Erythroblast (primary cell): ENCODE results near the gene TMPRSS7.
A peak's percentile ranks its signal among the peaks of the same experiment; 100 is the strongest.

Experiments used
- DNase-seq, 2 experiments: peaks; one replicate each; lab custom pipeline; 2025; lab: John Stamatoyannopoulos, UW
- GATA1 ChIP-seq: IDR thresholded peaks from 2 replicates; pipeline ENCODE4 v1.6.1; 2011; ENCODE audit warnings: low read depth, mild to moderate bottlenecking, control low read depth, low read length, moderate library complexity
- POLR2A ChIP-seq: IDR thresholded peaks from 2 replicates; pipeline ENCODE4 v1.6.1; 2011; ENCODE audit warnings: mild to moderate bottlenecking, low read length

TMPRSS7 gene

DNA sequence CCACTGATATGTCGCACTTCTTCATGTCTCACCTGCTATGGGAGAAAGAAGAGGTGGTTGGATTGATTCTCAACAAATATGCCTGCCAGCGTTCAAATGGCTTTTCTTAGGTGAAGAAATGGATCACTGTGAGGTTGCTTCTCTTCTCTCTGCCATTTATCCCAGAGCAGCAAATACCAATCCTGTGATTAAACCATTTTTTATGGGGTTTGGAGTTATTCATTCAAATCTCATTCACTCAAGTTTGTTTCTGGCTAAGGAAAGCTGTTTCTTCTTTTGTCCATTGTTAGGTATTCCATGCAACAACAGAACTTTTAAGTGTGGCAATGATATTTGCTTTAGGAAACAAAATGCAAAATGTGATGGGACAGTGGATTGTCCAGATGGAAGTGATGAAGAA, 39.5 kb downstream of the TMPRSS7 start:
- TF ChIP-seq POLR2A (no peak), GATA1 (no peak)
- DNase-seq: no peak

DNA sequence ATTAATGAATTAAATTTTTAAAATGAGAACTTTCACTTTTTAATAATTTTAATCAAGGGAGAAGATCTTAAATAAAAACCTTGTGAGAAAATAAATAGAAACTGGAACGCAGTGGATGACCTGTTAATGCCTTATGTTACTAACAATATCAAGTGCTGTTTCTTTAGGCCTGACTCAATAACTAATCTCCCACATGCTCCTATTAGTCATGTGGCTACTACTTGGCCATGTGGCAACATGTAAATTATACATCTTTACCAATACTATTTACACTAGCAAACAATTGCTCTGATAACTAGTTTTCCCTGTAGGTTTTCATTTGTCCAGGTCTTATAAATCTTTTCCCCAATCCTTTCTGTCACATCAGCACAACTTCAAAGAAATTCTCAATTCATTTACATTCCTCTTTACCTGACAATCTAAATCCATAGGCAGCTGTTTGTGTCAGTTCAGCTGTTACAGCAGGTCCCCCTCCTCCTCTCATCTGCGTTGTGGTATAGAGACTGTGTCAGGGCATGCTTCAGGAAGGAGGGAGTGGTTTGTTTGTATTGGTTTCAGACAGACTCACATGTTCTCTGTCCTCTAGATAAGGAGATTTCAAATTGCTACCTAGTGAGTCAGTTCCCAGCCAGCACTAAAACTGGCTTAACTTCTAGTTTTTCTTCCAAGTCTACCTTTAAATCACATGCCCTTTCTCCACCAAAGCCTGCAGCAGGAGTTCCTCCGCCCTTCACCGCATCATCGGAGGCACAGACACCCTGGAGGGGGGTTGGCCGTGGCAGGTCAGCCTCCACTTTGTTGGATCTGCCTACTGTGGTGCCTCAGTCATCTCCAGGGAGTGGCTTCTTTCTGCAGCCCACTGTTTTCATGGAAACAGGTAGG, 40.3 kb downstream of the TMPRSS7 start:
- no peak for DNase-seq
- TF ChIP-seq GATA1: no peak
- no peak for TF ChIP-seq POLR2A

DNA sequence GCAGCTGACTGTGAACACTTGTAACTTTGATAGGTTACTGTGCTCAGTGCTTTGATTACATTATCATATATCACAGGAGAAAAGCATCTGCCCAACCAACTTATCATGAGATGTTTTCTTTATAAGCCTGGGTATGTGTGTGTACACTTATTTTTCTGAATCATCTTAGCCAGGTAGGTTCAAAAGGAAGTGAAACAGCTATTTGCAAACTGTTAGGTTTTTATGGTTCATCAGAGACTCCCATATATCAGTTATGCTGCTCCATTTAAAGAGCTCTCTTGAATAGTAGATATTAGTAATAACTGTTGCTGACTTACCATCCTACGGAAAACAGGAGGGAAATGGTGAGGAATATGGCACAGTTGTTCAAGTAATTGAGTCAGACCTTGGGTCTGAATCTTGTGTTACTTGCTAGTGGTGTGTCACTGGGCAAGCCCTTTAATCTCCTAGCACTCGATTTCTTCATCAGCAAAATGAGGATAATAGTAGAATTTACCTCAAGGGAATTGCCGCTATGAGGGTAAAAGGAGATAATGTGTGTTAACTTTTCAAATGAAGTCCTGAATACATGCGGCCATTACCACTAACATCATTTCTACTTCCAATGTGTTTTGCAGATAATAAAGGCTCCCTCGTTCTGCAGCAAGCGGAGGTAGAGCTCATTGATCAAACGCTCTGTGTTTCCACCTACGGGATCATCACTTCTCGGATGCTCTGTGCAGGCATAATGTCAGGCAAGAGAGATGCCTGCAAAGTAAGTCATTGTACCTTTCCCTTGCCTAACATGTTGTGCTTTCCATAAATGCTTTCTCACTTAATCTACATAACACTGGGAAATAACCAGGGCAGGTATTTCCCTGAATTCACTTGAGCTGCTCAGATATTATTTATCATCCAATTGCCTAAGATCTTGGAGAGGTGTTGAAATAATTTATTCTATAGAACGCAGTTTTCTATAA, 43.9 kb downstream of the TMPRSS7 start:
- DNase-seq: no peak
- no peak for TF ChIP-seq POLR2A
- TF ChIP-seq GATA1: no peak

DNA sequence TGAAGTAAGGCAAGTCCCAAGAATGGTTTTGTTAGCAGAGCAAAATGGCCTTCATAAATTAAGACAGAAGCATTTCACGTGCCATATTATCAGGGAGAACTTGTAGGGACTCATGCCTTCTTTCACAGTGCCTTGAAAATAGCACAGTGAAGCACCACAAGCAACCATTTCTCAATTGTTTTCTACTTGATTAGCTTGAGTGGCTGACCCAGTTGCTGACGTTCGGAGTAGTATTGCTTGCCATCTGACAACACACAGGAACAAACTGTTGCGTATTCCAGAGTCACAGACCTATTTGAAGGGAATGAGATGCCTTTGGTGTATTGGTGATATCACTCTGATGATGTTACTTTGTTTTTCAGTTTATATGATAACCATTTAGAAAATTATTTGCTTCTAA, 48.7 kb downstream of the TMPRSS7 start:
- no peak for DNase-seq
- TF ChIP-seq GATA1 (no peak), POLR2A (no peak)

DNA sequence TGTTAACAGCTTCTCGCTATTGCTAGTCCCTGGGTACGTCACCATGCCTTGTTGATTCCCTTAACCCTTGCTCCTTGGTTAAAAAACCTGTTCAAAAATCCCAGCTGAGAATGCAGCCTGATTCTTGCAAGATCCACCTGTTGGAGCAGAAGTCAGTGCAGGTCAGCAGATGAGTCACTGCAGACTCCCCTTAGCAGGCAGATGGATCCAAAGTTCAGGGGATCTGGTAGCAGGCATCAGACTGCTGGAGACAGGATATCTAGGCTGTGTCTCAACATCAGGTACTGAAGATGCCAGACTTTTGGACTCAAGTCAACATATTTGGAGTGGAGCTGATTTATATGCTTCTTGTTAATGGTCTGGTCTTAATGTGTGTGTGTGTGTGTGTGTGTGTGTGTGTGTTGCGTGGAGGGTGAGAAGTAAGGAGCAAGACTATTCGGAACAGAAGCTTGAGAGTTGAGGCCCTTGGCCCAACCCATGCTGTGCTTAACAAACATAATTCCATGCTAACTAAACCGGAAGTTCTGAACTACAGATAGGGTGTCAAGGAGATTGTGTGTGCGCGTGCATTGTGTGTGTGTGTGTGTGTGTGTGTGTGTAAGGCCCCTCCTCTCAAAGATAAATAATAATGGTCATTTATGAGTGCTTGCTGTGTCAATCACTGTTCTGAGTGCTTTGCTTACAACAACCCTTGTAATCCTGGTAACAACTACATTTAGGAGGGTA, 50.6 kb downstream of the TMPRSS7 start:
- no peak for DNase-seq
- TF ChIP-seq POLR2A (no peak), GATA1 (no peak)

DNA sequence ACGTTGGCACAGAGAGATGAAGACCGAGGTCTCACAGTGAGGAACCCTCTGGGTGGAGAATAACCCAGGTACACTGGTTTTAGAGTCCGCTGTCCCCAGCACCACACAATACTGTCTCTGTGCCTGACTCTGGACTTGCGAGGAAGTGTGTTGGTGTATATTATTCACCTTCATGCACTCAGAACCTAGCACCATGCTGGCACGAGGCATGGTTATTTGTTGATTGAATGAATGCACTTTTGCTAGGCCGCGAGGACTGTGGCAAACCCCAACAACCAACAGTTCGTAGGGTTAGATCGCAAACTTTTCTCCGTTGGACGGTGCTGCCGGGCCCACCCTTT, 51.2 kb downstream of the TMPRSS7 start:
- no peak for TF ChIP-seq GATA1
- no peak for TF ChIP-seq POLR2A
- no peak for DNase-seq

DNA sequence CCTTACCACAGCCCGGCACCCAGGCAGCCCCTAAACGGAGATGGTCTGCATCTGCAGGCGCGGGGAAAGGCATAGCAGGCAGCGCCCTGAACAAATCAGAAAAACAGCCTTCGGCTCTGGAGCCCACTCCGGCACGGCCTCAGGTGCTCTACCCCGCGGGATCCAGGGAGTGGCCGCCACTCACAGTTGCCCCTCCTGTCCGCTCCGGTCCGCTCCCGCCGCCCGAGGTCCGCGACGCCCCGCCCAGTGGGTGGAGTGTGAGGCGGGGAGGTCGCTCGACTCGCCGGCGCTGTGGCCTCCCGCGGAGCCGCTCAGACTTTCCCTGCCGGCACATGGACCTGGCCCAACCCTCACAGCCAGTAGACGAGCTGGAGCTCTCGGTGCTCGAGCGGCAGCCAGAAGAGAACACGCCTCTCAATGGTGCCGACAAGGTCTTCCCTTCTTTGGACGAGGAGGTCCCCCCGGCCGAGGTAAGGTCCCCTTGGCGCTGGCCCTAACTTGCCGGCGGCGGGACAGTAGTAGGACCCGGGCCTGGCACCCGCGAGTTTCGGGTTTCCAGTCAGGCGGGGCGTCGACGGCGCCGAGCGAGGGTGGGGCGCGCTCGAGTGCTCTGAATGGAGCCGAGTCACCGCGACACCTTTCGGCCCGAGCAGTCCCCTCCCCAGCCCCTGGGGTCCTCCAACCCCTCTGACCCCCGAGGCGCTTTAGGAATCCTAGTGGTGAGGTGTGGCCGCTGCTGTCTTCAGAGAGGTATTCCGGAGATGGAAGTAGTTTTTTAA, 51.7 kb downstream of the TMPRSS7 start, which contains the start of gene C3orf52:
Gene C3orf52 (plus strand): TSS at position 314 of the 779 bp plus-strand sequence. CDS start 19 bp downstream, at position 333.
- TF ChIP-seq GATA1 (no peak), POLR2A (no peak)

DNA sequence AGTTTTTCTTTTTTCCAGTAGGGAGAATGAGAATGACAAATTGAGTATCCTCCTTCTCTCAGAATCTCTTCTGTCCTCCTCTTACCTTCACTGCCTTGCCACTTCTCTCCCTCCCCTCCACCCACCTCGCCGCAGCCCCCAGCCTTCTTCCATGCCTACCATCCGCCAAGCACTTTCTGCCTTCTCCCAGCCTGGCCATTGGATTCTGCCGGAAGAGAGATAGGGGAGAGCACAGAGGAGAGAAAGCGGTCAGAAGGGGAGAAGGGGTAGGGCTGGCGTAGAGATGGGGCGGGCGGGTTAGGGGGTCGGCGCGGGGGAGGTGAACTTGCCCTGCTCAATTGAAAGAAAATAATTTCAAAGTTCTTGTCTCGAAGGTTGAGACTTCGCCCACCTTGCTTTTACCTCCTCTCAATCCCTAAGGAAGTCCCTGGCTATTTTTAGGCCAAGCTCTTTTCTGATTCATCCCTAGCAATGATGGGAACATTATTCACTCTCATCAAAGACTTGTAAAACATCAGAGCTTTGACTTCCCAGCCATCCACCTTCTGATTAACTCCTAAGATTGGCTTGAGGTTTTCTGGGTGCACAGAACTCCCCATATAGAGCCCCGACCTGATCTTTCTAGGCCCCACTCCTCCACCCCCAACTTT, 52.5 kb downstream of the TMPRSS7 start:
- TF ChIP-seq GATA1 (no peak), POLR2A (no peak)
- DNase-seq: no peak

More for the DNA sequence above, 51.7 kb downstream of the TMPRSS7 start, which contains the start of gene C3orf52:
- DNase-seq: peak; percentile 61 to 64

DNA sequence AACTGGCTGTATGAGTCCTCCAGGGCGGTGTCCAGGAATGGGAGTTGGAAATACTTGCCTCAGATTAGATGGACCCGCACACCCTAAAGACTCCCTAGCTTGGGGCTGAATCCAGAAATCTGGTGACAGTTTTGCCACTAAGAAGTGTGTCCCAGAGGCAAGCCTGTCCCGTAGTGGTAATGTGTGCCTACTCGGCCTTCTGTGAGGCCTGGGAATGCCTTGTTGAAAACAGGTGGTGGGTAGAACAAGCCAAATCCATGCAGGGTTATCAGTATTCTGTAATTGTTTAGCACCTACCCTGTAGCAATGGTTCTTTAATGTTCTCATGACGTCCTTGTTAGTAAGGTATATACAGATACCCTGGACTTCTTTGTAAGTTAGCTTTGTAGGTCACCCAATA, 53.2 kb downstream of the TMPRSS7 start:
- TF ChIP-seq POLR2A (no peak), GATA1 (no peak)

DNA sequence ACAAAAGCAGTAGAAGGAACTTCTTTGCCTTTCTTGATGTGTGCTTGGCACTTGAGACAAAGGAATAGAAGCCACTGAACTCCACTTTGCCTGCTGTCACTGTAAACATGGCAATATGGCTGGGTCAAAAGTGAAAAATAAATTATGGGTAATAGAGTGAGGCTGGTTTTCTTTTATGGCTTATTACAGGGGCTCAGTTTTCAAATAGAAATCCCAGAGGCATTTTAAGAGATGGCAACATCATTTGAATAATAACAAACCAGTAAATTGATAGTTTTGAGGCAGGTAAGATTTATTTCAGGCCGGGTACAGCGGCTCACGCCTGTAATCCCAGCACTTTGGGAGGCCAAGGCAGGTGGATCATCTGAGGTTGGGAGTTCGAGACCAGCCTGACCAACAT, 54.4 kb downstream of the TMPRSS7 start:
- TF ChIP-seq POLR2A: no peak
- no peak for TF ChIP-seq GATA1
- DNase-seq: no peak

More for the DNA sequence above, 53.2 kb downstream of the TMPRSS7 start:
- DNase-seq: no peak

DNA sequence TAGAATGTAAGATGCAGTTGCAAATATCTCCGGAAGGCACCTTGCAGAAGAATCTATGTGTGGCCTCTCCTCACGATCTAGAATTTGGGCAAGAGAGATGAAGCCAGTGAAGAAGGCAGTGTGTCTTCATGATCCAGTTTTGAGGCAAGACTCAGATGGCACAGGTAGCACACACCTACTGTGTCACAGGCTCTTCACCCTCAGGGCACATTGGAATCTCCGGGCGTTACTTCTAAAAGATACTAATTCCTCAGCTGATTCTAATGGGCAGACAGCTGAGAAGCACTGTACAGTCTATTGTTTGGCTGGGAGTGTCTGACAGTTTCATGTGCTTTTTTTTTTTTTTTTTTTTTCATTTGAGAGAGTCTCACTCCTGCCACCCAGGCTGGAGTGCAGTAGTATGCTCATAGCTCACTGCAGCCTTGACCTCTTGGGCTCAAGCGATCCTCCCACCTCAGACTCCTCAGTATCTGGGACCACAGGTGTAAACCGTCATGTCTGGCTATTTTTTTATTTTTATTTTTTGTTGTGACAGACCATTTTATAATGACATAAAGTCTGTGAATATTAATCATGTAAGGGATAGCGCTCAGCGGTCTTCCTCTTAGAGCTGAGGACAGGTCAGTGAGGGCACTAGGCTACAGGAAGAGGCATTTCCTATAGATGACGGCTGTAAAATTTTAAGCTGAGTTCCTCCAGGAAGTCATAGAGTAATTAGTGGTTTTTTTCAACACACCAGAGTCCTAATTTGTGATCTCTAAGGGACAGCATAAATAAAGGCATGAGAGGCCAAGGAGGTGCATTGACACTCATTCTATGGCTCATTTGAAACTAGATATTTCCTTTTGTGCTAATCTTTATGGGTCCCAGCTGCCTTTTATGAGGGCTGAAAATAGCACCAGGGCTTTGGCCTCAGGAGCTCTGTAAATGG, 55.7 kb downstream of the TMPRSS7 start:
- DNase-seq: no peak
- no peak for TF ChIP-seq GATA1
- TF ChIP-seq POLR2A: no peak
